HFFc6 (cell line): ENCODE results near the gene SEPTIN11. TPM values are rescaled to one million over a fixed set of nuclear protein-coding genes. Genes with fewer than 3 reads are reported as not detected.

ENCODE experiments used
- DNase-seq: peaks from one replicate; pipeline ENCODE4 v3.0.0-alpha.2; 2018
- H3K27ac Mint-ChIP-seq: 2 replicates; pipeline ENCODE4 v1.8.0; 2020; ENCODE audit warnings: mild to moderate bottlenecking, mixed read lengths
- H3K27me3 Mint-ChIP-seq: 2 replicates; pipeline ENCODE4 v1.8.0; 2021; ENCODE audit warnings: mild to moderate bottlenecking, moderate library complexity, mixed read lengths; ENCODE audit not compliant: insufficient read depth
- H3K36me3 Mint-ChIP-seq: 2 replicates; pipeline ENCODE4 v1.8.0; 2021; ENCODE audit warnings: low read depth, mixed read lengths
- H3K4me1 Mint-ChIP-seq: 2 replicates; pipeline ENCODE4 v1.8.0; 2020; ENCODE audit warnings: low read depth, mixed read lengths
- H3K4me3 Mint-ChIP-seq: 2 replicates; pipeline ENCODE4 v1.8.0; 2020; ENCODE audit warnings: mild to moderate bottlenecking, moderate library complexity, mixed read lengths
- H3K9me3 Mint-ChIP-seq: 2 replicates; pipeline ENCODE4 v1.8.0; 2020; ENCODE audit warnings: mild to moderate bottlenecking, mixed read lengths
- CTCF ChIP-seq: fragments of 200-600 bp; sonication (generic); IDR thresholded peaks from 2 replicates; pipeline ENCODE4 v1.5.0; 2021; ENCODE audit warnings: antibody characterized with exemption, mild to moderate bottlenecking
- total RNA-seq, 6 experiments: library from RNA; stranded (reverse); fragmentation: NEBNext Ultra II Directional; extraction: Animal tissue kit (Norgen Biotek cat#: 25700); gene quantifications; 2 replicates in 1 of 6; 3 replicates in 5 of 6; pipeline ENCODE4 v1.2.3, GENCODE V29; 2021

SEPTIN11 gene
- total RNA-seq, 6 experiments from 2014 or later = 563 to 907 (median 620) TPM

GRCh38 chr4:76920715-76921114, 28.8 kb upstream of the SEPTIN11 start:
- no peak for TF ChIP-seq CTCF
- no peak for DNase-seq
- H3K4me3 Mint-ChIP-seq = no peak overlapping the region
- no peaks in the 10 kb centered on the region for H3K4me1 Mint-ChIP-seq
- H3K36me3 Mint-ChIP-seq = no peaks in the 10 kb centered on the region
- H3K27ac Mint-ChIP-seq = no peak overlapping the region
- no peaks in the 10 kb centered on the region for H3K9me3 Mint-ChIP-seq
- no peaks in the 10 kb centered on the region; the same call in 1 of the 2 replicates for H3K27me3 Mint-ChIP-seq

- no peak overlapping the region for H3K4me3 Mint-ChIP-seq
- no peaks in the 10 kb centered on the region for H3K9me3 Mint-ChIP-seq
- H3K27ac Mint-ChIP-seq = no peak overlapping the region
- H3K4me1 Mint-ChIP-seq = no peaks in the 10 kb centered on the region
- no peak for TF ChIP-seq CTCF
- no peak for DNase-seq
- no peaks in the 10 kb centered on the region for H3K36me3 Mint-ChIP-seq
- no peaks in the 10 kb centered on the region for H3K27me3 Mint-ChIP-seq
These were observed 25.8 kb upstream of the SEPTIN11 start for GRCh38 chr4:76923619-76924357.

GRCh38 chr4:76926841-76927240, 22.7 kb upstream of the SEPTIN11 start:
- no peaks in the 10 kb centered on the region for H3K9me3 Mint-ChIP-seq
- no peak overlapping the region for H3K27ac Mint-ChIP-seq
- H3K4me1 Mint-ChIP-seq = peaks cover 15% of the 10 kb centered on the region
- no peaks in the 10 kb centered on the region for H3K36me3 Mint-ChIP-seq
- no peak for TF ChIP-seq CTCF
- H3K4me3 Mint-ChIP-seq = no peak overlapping the region
- DNase-seq = no peak
- H3K27me3 Mint-ChIP-seq = no peaks in the 10 kb centered on the region

GRCh38 chr4:76930685-76931084, 18.9 kb upstream of the SEPTIN11 start:
- no peak for TF ChIP-seq CTCF
- Mint-ChIP-seq H3K4me1 (peaks cover 19% of the 10 kb centered on the region), H3K27me3 (no peaks in the 10 kb centered on the region; the same call in 1 of the 2 replicates), H3K4me3 (no peak overlapping the region), H3K9me3 (no peaks in the 10 kb centered on the region), H3K27ac (no peak overlapping the region), H3K36me3 (no peaks in the 10 kb centered on the region)
- no peak for DNase-seq

GRCh38 chr4:76931087-76931486, 18.5 kb upstream of the SEPTIN11 start:
- Mint-ChIP-seq H3K27me3 (no peaks in the 10 kb centered on the region; the same call in 1 of the 2 replicates), H3K36me3 (peaks cover 2% of the 10 kb centered on the region; the same call in 1 of the 2 replicates), H3K9me3 (no peaks in the 10 kb centered on the region), H3K4me3 (no peak overlapping the region), H3K27ac (no peak overlapping the region), H3K4me1 (peaks cover 19% of the 10 kb centered on the region)
- TF ChIP-seq CTCF = no peak
- DNase-seq = no peak
